ENCODE data around the gene TIMM50.

TIMM50 gene

GRCh38 chr19:39517432-39517831 is 36.8 kb downstream of the TIMM50 start:
- DNase-seq (ENCODE audit: extremely low read depth, low read depth), result no peak
- TF ChIP-seq CTCF (IDR thresholded peaks at IDR 0.05; ENCODE audit: low read depth, low read length, missing control alignments), result no peak
- no peak overlapping the region for H3K4me3 ChIP-seq (replicated peaks; ENCODE audit: low read depth, low read length)

GRCh38 chr19:39518458-39518857 is 37.8 kb downstream of the TIMM50 start:
- DNase-seq (ENCODE audit: extremely low read depth, low read depth), result no peak
- no peak overlapping the region for H3K4me3 ChIP-seq (replicated peaks; ENCODE audit: low read depth, low read length)
- TF ChIP-seq CTCF (IDR thresholded peaks at IDR 0.05; ENCODE audit: low read depth, low read length, missing control alignments), result no peak

GRCh38 chr19:39518975-39519374 is 38.3 kb downstream of the TIMM50 start:
- TF ChIP-seq CTCF (IDR thresholded peaks at IDR 0.05; ENCODE audit: low read depth, low read length, missing control alignments), result no peak
- H3K4me3 ChIP-seq (replicated peaks; ENCODE audit: low read depth, low read length), result no peak overlapping the region
- DNase-seq (ENCODE audit: extremely low read depth, low read depth), result no peak

- H3K4me3 ChIP-seq (replicated peaks; ENCODE audit: low read depth, low read length), result no peak overlapping the region
- no peak for DNase-seq (ENCODE audit: extremely low read depth, low read depth)
- no peak for TF ChIP-seq CTCF (IDR thresholded peaks at IDR 0.05; ENCODE audit: low read depth, low read length, missing control alignments)
Observed at GRCh38 chr19:39520541-39521484, 40.2 kb downstream of the TIMM50 start.

- H3K4me3 ChIP-seq (replicated peaks; ENCODE audit: low read depth, low read length), result no peak overlapping the region
- no peak for DNase-seq (ENCODE audit: extremely low read depth, low read depth)
- TF ChIP-seq CTCF (IDR thresholded peaks at IDR 0.05; ENCODE audit: low read depth, low read length, missing control alignments), result no peak
Observed at GRCh38 chr19:39524495-39524894, 43.9 kb downstream of the TIMM50 start.

- TF ChIP-seq CTCF (IDR thresholded peaks at IDR 0.05; ENCODE audit: low read depth, low read length, missing control alignments), result no peak
- no peak overlapping the region for H3K4me3 ChIP-seq (replicated peaks; ENCODE audit: low read depth, low read length)
- DNase-seq (ENCODE audit: extremely low read depth, low read depth), result no peak
Observed at GRCh38 chr19:39525205-39525604, 44.6 kb downstream of the TIMM50 start.
